Measurements from ENCODE around the gene METTL8.

- TF ChIP-seq CTCF (IDR thresholded peaks at IDR 0.05) (no peak), POLR2A (IDR thresholded peaks at IDR 0.05) (no peak)
Measured at GRCh38 chr2:171289991-171290390, 143.8 kb downstream of the METTL8 start.
